ENCODE results near the gene SLC22A23.

Gene SLC22A23

DNA sequence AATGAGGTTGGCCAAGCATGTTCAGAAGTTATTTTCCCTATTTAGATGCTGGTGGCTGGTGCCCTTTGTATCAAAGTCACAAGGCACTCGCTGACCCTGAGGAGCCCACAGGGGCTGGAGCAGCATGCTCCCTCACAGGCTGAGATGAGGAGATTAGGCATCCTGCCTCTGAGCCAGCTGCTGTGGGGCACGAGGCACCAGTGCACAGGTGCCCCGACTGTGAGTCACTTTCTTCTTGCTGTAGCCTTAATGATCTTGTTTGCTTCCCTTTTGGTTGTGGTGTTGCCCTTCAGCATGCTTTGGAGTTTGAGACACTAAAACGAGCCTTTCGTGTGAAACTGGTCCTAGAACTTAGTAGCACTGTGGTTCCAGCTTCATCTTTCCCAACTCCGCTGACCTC lies 193.8 kb downstream of the SLC22A23 start:
- no peaks in the 10 kb centered on the region for H3K9me3 ChIP-seq (replicated peaks; ENCODE audit: insufficient read depth, low read length)
- no peak for TF ChIP-seq EZH2 (optimal IDR thresholded peaks at IDR 0.05; ENCODE audit: low read depth, low read length)
- TF ChIP-seq EZH2phosphoT487 (IDR thresholded peaks at IDR 0.05; ENCODE audit: low read length): no peak
- DNase-seq: no peak
- H3K9me2 ChIP-seq (replicated peaks; ENCODE audit: insufficient read depth, low read length): no peaks in the 10 kb centered on the region
- no peaks in the 10 kb centered on the region for H3K27me3 ChIP-seq (replicated peaks; ENCODE audit: insufficient read depth, low read length)
- H3K27ac ChIP-seq (ENCODE audit: low read length): no peak overlapping the region
- peaks cover 8% of the 10 kb centered on the region; the same call in 1 of the 2 replicates for H3K36me3 ChIP-seq (replicated peaks; ENCODE audit: insufficient read depth, low read length)
- no peak overlapping the region for H3K4me3 ChIP-seq (ENCODE audit: low read length)
- H3K4me2 ChIP-seq (ENCODE audit: low read depth, low read length): no peak overlapping the region
- H4K20me1 ChIP-seq (ENCODE audit: insufficient read depth, low read length): peaks cover 5% of the 10 kb centered on the region; the same call in 1 of the 2 replicates
- H3K79me2 ChIP-seq (ENCODE audit: low read length): peaks cover 87% of the 10 kb centered on the region
- no peak overlapping the region for H2AFZ ChIP-seq (ENCODE audit: low read length)
- H3F3A ChIP-seq (ENCODE audit: insufficient read depth, low read length): no peaks in the 10 kb centered on the region
- 0 out of 2 replicates have a peak, but pooled peaks cover 9% of the 10 kb centered on the region for H3K4me1 ChIP-seq (ENCODE audit: low read length)
- H3K9ac ChIP-seq (ENCODE audit: low read length): no peak overlapping the region

DNA sequence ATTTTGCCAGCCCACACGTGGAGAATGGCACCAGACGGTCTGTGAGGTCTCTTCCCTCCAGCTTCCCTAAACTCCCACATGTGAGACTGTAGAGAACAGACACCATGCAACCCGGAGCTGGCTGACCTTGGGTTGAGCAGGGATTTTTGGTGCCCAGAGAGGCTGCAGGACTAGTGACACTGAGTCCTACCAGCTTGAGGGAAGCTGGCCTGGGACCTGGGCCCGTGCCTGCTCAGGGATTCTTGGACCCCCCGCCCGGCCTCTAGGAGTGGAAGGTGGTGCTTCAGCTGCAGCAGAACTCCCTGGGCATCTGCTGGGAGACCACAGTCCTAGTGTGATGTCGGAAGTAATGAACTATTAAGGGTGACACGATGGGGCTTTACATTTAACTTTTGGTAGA lies 194.9 kb downstream of the SLC22A23 start:
- Histone ChIP-seq H4K20me1 (ENCODE audit: insufficient read depth, low read length) (peaks cover 5% of the 10 kb centered on the region; the same call in 1 of the 2 replicates), H3K9me2 (replicated peaks; ENCODE audit: insufficient read depth, low read length) (no peaks in the 10 kb centered on the region), H2AFZ (ENCODE audit: low read length) (no peak overlapping the region), H3K4me3 (ENCODE audit: low read length) (no peak overlapping the region), H3K36me3 (replicated peaks; ENCODE audit: insufficient read depth, low read length) (peaks cover 8% of the 10 kb centered on the region; the same call in 1 of the 2 replicates), H3K27me3 (replicated peaks; ENCODE audit: insufficient read depth, low read length) (peaks cover 6% of the 10 kb centered on the region; the same call in 1 of the 2 replicates), H3K9ac (ENCODE audit: low read length) (no peak overlapping the region), H3K9me3 (replicated peaks; ENCODE audit: insufficient read depth, low read length) (no peaks in the 10 kb centered on the region), H3K4me1 (ENCODE audit: low read length) (0 out of 2 replicates have a peak, but pooled peaks cover 9% of the 10 kb centered on the region), H3K79me2 (ENCODE audit: low read length) (peaks cover 76% of the 10 kb centered on the region), H3K27ac (ENCODE audit: low read length) (no peak overlapping the region), H3K4me2 (ENCODE audit: low read depth, low read length) (no peak overlapping the region), H3F3A (ENCODE audit: insufficient read depth, low read length) (no peaks in the 10 kb centered on the region)
- no peak for DNase-seq
- TF ChIP-seq, protein P1, sequence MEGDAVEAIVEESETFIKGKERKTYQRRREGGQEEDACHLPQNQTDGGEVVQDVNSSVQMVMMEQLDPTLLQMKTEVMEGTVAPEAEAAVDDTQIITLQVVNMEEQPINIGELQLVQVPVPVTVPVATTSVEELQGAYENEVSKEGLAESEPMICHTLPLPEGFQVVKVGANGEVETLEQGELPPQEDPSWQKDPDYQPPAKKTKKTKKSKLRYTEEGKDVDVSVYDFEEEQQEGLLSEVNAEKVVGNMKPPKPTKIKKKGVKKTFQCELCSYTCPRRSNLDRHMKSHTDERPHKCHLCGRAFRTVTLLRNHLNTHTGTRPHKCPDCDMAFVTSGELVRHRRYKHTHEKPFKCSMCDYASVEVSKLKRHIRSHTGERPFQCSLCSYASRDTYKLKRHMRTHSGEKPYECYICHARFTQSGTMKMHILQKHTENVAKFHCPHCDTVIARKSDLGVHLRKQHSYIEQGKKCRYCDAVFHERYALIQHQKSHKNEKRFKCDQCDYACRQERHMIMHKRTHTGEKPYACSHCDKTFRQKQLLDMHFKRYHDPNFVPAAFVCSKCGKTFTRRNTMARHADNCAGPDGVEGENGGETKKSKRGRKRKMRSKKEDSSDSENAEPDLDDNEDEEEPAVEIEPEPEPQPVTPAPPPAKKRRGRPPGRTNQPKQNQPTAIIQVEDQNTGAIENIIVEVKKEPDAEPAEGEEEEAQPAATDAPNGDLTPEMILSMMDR (IDR thresholded peaks at IDR 0.05; ENCODE audit: low read length): no peak
- TF ChIP-seq EZH2 (optimal IDR thresholded peaks at IDR 0.05; ENCODE audit: low read depth, low read length) (no peak), EZH2phosphoT487 (IDR thresholded peaks at IDR 0.05; ENCODE audit: low read length) (no peak)

DNA sequence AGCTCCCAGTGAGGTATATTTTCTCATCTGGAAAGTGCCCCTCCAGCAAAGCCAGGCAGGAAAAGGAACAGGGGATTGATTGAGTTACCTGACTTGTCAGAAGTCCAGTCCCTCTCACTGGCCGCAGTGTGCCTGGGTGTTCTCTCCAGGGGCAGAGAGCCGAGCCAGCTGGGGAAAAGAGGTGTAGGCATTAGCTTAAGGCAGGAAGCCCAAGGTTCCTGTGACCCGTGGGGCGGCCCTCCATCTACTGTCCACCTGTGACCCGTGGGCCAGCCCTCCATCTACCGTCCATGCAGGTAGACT lies 195.4 kb downstream of the SLC22A23 start:
- no peaks in the 10 kb centered on the region for H3F3A ChIP-seq (ENCODE audit: insufficient read depth, low read length)
- H2AFZ ChIP-seq (ENCODE audit: low read length): no peak overlapping the region
- H3K27me3 ChIP-seq (replicated peaks; ENCODE audit: insufficient read depth, low read length): peaks cover 6% of the 10 kb centered on the region; the same call in 1 of the 2 replicates
- no peak for DNase-seq
- H3K9ac ChIP-seq (ENCODE audit: low read length): no peak overlapping the region
- TF ChIP-seq EZH2phosphoT487 (IDR thresholded peaks at IDR 0.05; ENCODE audit: low read length) (no peak), EZH2 (optimal IDR thresholded peaks at IDR 0.05; ENCODE audit: low read depth, low read length) (no peak)
- TF ChIP-seq, protein P1 (IDR thresholded peaks at IDR 0.05; ENCODE audit: low read length): no peak
- peaks cover 5% of the 10 kb centered on the region; the same call in 1 of the 2 replicates for H4K20me1 ChIP-seq (ENCODE audit: insufficient read depth, low read length)
- H3K27ac ChIP-seq (ENCODE audit: low read length): no peak overlapping the region
- H3K9me3 ChIP-seq (replicated peaks; ENCODE audit: insufficient read depth, low read length): no peaks in the 10 kb centered on the region
- H3K4me2 ChIP-seq (ENCODE audit: low read depth, low read length): no peak overlapping the region
- peaks cover 75% of the 10 kb centered on the region for H3K79me2 ChIP-seq (ENCODE audit: low read length)
- H3K4me3 ChIP-seq (ENCODE audit: low read length): no peak overlapping the region
- H3K4me1 ChIP-seq (ENCODE audit: low read length): 0 out of 2 replicates have a peak, but pooled peaks cover 9% of the 10 kb centered on the region
- H3K36me3 ChIP-seq (replicated peaks; ENCODE audit: insufficient read depth, low read length): peaks cover 8% of the 10 kb centered on the region; the same call in 1 of the 2 replicates
- no peaks in the 10 kb centered on the region for H3K9me2 ChIP-seq (replicated peaks; ENCODE audit: insufficient read depth, low read length)

Measured in MM.1S (cell line).